ENCODE measurements around the gene MYO1G.
A peak's percentile ranks its signal among the peaks of the same experiment; 100 is the strongest.

DNA sequence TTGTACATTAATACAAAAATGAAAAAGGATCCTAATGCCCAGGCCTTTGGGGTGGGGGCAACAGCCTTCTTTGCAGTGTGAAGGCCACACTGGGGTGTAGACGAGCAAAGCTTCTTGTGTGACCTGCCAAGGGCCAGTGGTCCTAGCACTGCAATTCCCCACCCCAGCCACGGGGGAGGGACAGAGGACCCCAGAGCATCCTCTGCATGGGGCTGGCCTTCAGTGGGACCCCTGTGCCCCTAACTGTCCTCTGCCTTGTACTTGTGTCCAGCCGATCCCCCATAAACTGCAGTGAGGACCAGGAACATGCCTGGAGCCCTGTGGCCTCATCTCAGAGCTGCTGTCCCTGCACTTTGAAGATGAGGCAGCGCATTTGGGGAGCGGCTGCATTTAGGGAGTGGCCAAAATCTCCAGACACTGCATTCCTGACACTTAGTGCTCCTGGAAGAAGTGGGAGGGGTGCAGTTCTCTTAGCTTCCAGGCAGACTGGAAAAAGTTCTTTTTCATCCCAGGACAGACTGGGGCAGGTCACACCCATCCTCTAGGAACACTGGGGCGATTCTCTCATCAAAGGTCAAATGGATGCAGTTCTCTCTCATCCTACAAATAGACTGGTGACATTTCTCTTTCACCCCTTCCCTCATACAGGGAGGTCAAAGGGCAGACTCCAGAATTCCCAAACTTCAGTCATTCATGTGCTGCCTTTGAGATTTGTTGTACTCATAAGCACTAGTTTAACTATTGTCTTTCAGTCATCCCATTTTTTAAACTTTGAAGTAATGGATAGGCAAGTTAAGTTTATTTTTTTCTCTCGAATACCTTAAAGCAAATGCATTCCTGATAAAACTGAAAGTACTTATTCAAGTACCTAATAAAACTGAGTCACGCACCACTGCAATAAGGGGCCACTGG is 922 bp upstream of the MYO1G start:
- no peak for TF ChIP-seq POLR2A (IDR thresholded peaks at IDR 0.05; ENCODE audit: low read depth, low read length)
- no peak for TF ChIP-seq POLR2AphosphoS5 (IDR thresholded peaks at IDR 0.05; ENCODE audit: low read depth, low read length)
- TF ChIP-seq SPI1 (IDR thresholded peaks at IDR 0.05; ENCODE audit: low read depth, low read length), result no peak
- TF ChIP-seq PAX5 (IDR thresholded peaks at IDR 0.05; ENCODE audit: insufficient read depth, low read length, severe bottlenecking), result peak; percentile 15
- peak; percentile 45; the same call in 1 of the 2 replicates for TF ChIP-seq POU2F2 (IDR thresholded peaks at IDR 0.05; ENCODE audit: low read depth, low read length)
- no peak for TF ChIP-seq TAF1 (IDR thresholded peaks at IDR 0.05; ENCODE audit: low read depth, low read length)
